Upper lobe of right lung (tissue), 1 donor: ENCODE measurements around the gene MOB4. TPM values are rescaled to one million over a fixed set of nuclear protein-coding genes. Genes with fewer than 3 reads are reported as not detected.

Experiments used
- ATAC-seq: fragments of 200-7000 bp; cut with Tn5 transposase; one replicate; pipeline ENCODE4 v1.9.1; 2020; ENCODE audit warnings: mild to moderate bottlenecking, moderate library complexity
- DNase-seq: peaks from one replicate; pipeline ENCODE4 v3.0.0-alpha.2; 2020
- H3K27ac ChIP-seq: fragments of 200-600 bp; one replicate; pipeline ENCODE4 v1.8.0; 2022
- H3K27me3 ChIP-seq: fragments of 200-600 bp; one replicate; pipeline ENCODE4 v1.8.0; 2022; ENCODE audit warnings: mild to moderate bottlenecking
- H3K36me3 ChIP-seq: fragments of 200-600 bp; one replicate; pipeline ENCODE4 v1.8.0; 2022
- H3K4me1 ChIP-seq: fragments of 200-600 bp; one replicate; pipeline ENCODE4 v1.8.0; 2022
- H3K4me3 ChIP-seq: fragments of 200-600 bp; one replicate; pipeline ENCODE4 v1.8.0; 2022; ENCODE audit warnings: mild to moderate bottlenecking
- H3K9me3 ChIP-seq: fragments of 200-600 bp; one replicate; pipeline ENCODE4 v1.8.0; 2022
- CTCF ChIP-seq: fragments of 200-600 bp; IDR thresholded peaks from one replicate; pipeline ENCODE4 v1.8.0; 2022; ENCODE audit warnings: antibody characterized with exemption
- intact Hi-C: fragments of 100-400 bp; cut with DNase I; formaldehyde crosslinking; loops from one replicate; pipeline ENCODE4 v1.11.0; 2022
- total RNA-seq: library from RNA; stranded (reverse); fragmentation: NEBNext Ultra II Directional; extraction: Animal tissue kit (Norgen Biotek cat#: 25700); gene quantifications from one replicate; pipeline ENCODE4 v1.2.1, GENCODE V29; 2021
- donor health status: DM: no; HTN: yes; CAD: no; lungs with severe emphysema.

Gene MOB4
- total RNA-seq, 1 donor from 2014 or later = 19.6 TPM

DNA sequence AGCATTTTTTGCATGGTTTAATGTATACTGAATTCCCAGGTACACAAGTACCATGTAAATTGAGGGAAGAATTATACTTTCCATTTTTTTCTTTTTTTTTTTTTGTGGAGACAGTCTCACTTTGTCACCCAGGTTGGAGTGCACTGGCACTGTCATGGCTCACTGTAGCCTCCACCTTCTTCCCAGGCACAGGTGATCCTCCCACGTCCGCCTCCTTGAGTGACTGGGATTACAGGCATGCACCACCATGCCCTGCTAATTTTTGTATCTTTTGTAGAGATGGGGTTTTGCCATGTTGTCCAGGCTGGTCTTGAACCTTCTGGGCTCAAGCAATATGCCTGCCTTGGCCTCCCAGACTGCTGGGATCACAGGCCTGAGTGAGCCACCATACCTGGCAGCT is 11.9 kb upstream of the MOB4 start:
- DNase-seq (no peak), ATAC-seq (no peak)
- peaks cover 16% of the 10 kb centered on the region for H3K4me1 ChIP-seq
- no peaks in the 10 kb centered on the region for H3K27me3 ChIP-seq
- H3K36me3 ChIP-seq = peaks cover 32% of the 10 kb centered on the region
- no peaks in the 10 kb centered on the region for H3K9me3 ChIP-seq
- no peak for TF ChIP-seq CTCF
- intact Hi-C loops = no loop called here
- no peak overlapping the region for H3K4me3 ChIP-seq
- no peak overlapping the region for H3K27ac ChIP-seq

- intact Hi-C loops = no loop called here
- H3K4me1 ChIP-seq = peaks cover 16% of the 10 kb centered on the region
- no peak for ATAC-seq
Measured at GRCh38 chr2:197504512-197504911, 11.4 kb upstream of the MOB4 start.

GRCh38 chr2:197506658-197507057 is 9.2 kb upstream of the MOB4 start:
- H3K4me3 ChIP-seq = no peak overlapping the region
- H3K4me1 ChIP-seq = peaks cover 9% of the 10 kb centered on the region
- ATAC-seq = no peak
- TF ChIP-seq CTCF = no peak
- no peak for DNase-seq
- H3K9me3 ChIP-seq = no peaks in the 10 kb centered on the region
- intact Hi-C loops = no loop called here
- no peaks in the 10 kb centered on the region for H3K27me3 ChIP-seq
- H3K27ac ChIP-seq = no peak overlapping the region
- peaks cover 32% of the 10 kb centered on the region for H3K36me3 ChIP-seq

More at GRCh38 chr2:197504512-197504911, 11.4 kb upstream of the MOB4 start:
- DNase-seq = no peak
- Histone ChIP-seq H3K36me3 (peaks cover 32% of the 10 kb centered on the region), H3K27ac (no peak overlapping the region), H3K4me3 (no peak overlapping the region), H3K9me3 (no peaks in the 10 kb centered on the region), H3K27me3 (no peaks in the 10 kb centered on the region)
- TF ChIP-seq CTCF = no peak

DNA sequence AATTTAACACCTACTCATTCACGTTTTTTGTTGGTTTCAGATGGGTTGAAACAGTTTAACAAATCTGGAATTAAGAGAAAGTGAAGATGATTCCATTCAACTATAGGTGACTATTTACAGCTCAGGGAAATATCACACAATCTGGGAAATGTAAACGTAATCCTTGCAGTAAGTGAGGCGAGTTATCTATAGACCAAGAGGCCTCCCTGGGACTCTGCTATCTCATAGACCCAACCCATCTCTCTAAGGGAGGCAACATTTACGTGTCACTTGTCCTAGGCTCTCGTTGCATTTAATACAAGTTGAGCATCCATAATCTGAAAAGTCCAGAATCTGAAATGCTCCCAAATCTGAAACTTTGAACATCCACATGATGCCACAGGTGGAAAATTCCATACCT is 2.0 kb upstream of the MOB4 start:
- Histone ChIP-seq H3K27ac (no peak overlapping the region), H3K27me3 (no peaks in the 10 kb centered on the region), H3K4me3 (no peak overlapping the region), H3K9me3 (no peaks in the 10 kb centered on the region), H3K4me1 (peaks cover 17% of the 10 kb centered on the region), H3K36me3 (no peaks in the 10 kb centered on the region)
- TF ChIP-seq CTCF = no peak
- intact Hi-C loops = no loop called here
- no peak for DNase-seq
- no peak for ATAC-seq

- peak overlapping the region; percentile 85 for H3K4me3 ChIP-seq
- no peaks in the 10 kb centered on the region for H3K27me3 ChIP-seq
- TF ChIP-seq CTCF = no peak
- H3K27ac ChIP-seq = peak overlapping the region; percentile 91
- ATAC-seq (no peak), DNase-seq (no peak)
- H3K36me3 ChIP-seq = no peaks in the 10 kb centered on the region
- intact Hi-C loops = no loop called here
- H3K9me3 ChIP-seq = no peaks in the 10 kb centered on the region
- peaks cover 17% of the 10 kb centered on the region for H3K4me1 ChIP-seq
Measured at GRCh38 chr2:197514754-197515153, 1.1 kb upstream of the MOB4 start.

GRCh38 chr2:197515315-197515738 is 539 bp upstream of the MOB4 start:
- Histone ChIP-seq H3K27ac (peak overlapping the region; percentile 91), H3K27me3 (no peaks in the 10 kb centered on the region), H3K4me3 (peak overlapping the region; percentile 85), H3K9me3 (no peaks in the 10 kb centered on the region), H3K36me3 (no peaks in the 10 kb centered on the region), H3K4me1 (peaks cover 17% of the 10 kb centered on the region)
- ATAC-seq (no peak), DNase-seq (no peak)
- no peak for TF ChIP-seq CTCF
- intact Hi-C loops = no loop called here
